MM.1S (cell line): ENCODE results near the gene CD300A.

Experiments
- DNase-seq: peaks from one replicate; pipeline ENCODE4 v3.0.0-alpha.2; 2015
- H2AFZ ChIP-seq: fragments of 300-600 bp; sonication (generic); 2 replicates; pipeline ENCODE4 v1.6.0; 2016; ENCODE audit warnings: antibody characterized with exemption, low read length
- H3F3A ChIP-seq: fragments of 300-600 bp; sonication (generic); 2 replicates; pipeline ENCODE4 v1.6.1; 2016; ENCODE audit warnings: mild to moderate bottlenecking, antibody characterized with exemption, low read length, moderate library complexity, mixed read lengths; ENCODE audit not compliant: insufficient read depth
- H3K27ac ChIP-seq: fragments of 300-600 bp; sonication (generic); 2 replicates; pipeline ENCODE4 v1.5.1; 2016; ENCODE audit warnings: mild to moderate bottlenecking, low read length
- H3K27me3 ChIP-seq: fragments of 300-600 bp; sonication (generic); replicated peaks from 2 replicates; pipeline ENCODE4 v1.6.0; 2016; ENCODE audit warnings: low read length; ENCODE audit not compliant: insufficient read depth
- H3K36me3 ChIP-seq: fragments of 300-600 bp; sonication (generic); replicated peaks from 2 replicates; pipeline ENCODE4 v1.6.1; 2016; ENCODE audit warnings: mild to moderate bottlenecking, low read length, mixed read lengths; ENCODE audit not compliant: insufficient read depth
- H3K4me1 ChIP-seq: fragments of 300-600 bp; sonication (generic); 2 replicates; pipeline ENCODE4 v1.6.1; 2016; ENCODE audit warnings: low read length, mixed read lengths
- H3K4me2 ChIP-seq: fragments of 300-600 bp; sonication (generic); 2 replicates; pipeline ENCODE4 v1.6.0; 2016; ENCODE audit warnings: low read depth, low read length
- H3K4me3 ChIP-seq: fragments of 300-600 bp; sonication (generic); 2 replicates; pipeline ENCODE4 v1.5.1; 2016; ENCODE audit warnings: low read length, mixed read lengths
- H3K79me2 ChIP-seq: fragments of 300-600 bp; sonication (generic); 2 replicates; pipeline ENCODE4 v1.6.1; 2016; ENCODE audit warnings: mixed run types, low read length, mixed read lengths
- H3K9ac ChIP-seq: fragments of 300-600 bp; sonication (generic); 2 replicates; pipeline ENCODE4 v1.6.1; 2016; ENCODE audit warnings: low read length, mixed read lengths
- H3K9me2 ChIP-seq: fragments of 300-600 bp; sonication (generic); replicated peaks from 2 replicates; pipeline ENCODE4 v1.6.1; 2016; ENCODE audit warnings: mild to moderate bottlenecking, low read length, mixed read lengths; ENCODE audit not compliant: insufficient read depth
- H3K9me3 ChIP-seq: fragments of 300-600 bp; sonication (generic); replicated peaks from 2 replicates; pipeline ENCODE4 v1.6.1; 2016; ENCODE audit warnings: mild to moderate bottlenecking, low read length, mixed read lengths; ENCODE audit not compliant: insufficient read depth
- H4K20me1 ChIP-seq: fragments of 300-600 bp; sonication (generic); 2 replicates; pipeline ENCODE4 v1.6.1; 2016; ENCODE audit warnings: mild to moderate bottlenecking, low read length, moderate library complexity, mixed read lengths; ENCODE audit not compliant: insufficient read depth
- CTCF ChIP-seq: fragments of 300-600 bp; sonication (generic); IDR thresholded peaks from 2 replicates; pipeline ENCODE4 v1.5.1; 2016; ENCODE audit warnings: antibody characterized with exemption, low read length, mixed read lengths
- EZH2 ChIP-seq: fragments of 300-600 bp; sonication (generic); optimal IDR thresholded peaks from 2 replicates; pipeline ENCODE3; 2017; ENCODE audit warnings: low read depth, mild to moderate bottlenecking, antibody characterized with exemption, low read length, mixed read lengths
- EZH2phosphoT487 ChIP-seq: fragments of 300-600 bp; sonication (generic); IDR thresholded peaks from 2 replicates; pipeline ENCODE4 v1.6.1; 2018; ENCODE audit warnings: antibody characterized with exemption, low read length

Gene CD300A

GRCh38 chr17:74525465-74525725, 59.0 kb downstream of the CD300A start:
- Histone ChIP-seq H3K4me1 (no peaks in the 10 kb centered on the region), H3K27ac (no peak overlapping the region), H3K4me3 (no peak overlapping the region), H3K9me3 (no peaks in the 10 kb centered on the region), H3K36me3 (no peaks in the 10 kb centered on the region), H3F3A (no peaks in the 10 kb centered on the region), H3K27me3 (peaks cover 99% of the 10 kb centered on the region), H3K9ac (no peak overlapping the region), H3K9me2 (no peaks in the 10 kb centered on the region), H2AFZ (no peak overlapping the region), H3K79me2 (no peaks in the 10 kb centered on the region), H3K4me2 (no peak overlapping the region), H4K20me1 (no peaks in the 10 kb centered on the region)
- TF ChIP-seq EZH2phosphoT487 = no peak
- TF ChIP-seq EZH2 = no peak
- no peak for TF ChIP-seq CTCF
- no peak for DNase-seq

GRCh38 chr17:74525781-74526288, 59.4 kb downstream of the CD300A start:
- no peak overlapping the region for H2AFZ ChIP-seq
- H3K79me2 ChIP-seq = no peaks in the 10 kb centered on the region
- H3K27ac ChIP-seq = no peak overlapping the region
- H3F3A ChIP-seq = no peaks in the 10 kb centered on the region
- H4K20me1 ChIP-seq = no peaks in the 10 kb centered on the region
- no peak for DNase-seq
- H3K9me2 ChIP-seq = no peaks in the 10 kb centered on the region
- H3K27me3 ChIP-seq = peaks cover 99% of the 10 kb centered on the region
- H3K4me1 ChIP-seq = no peaks in the 10 kb centered on the region
- no peaks in the 10 kb centered on the region for H3K9me3 ChIP-seq
- no peak overlapping the region for H3K4me3 ChIP-seq
- H3K36me3 ChIP-seq = no peaks in the 10 kb centered on the region
- TF ChIP-seq EZH2phosphoT487 (no peak), EZH2 (no peak), CTCF (no peak)
- H3K4me2 ChIP-seq = no peak overlapping the region
- no peak overlapping the region for H3K9ac ChIP-seq

GRCh38 chr17:74526681-74527080, 60.2 kb downstream of the CD300A start:
- Histone ChIP-seq H3K4me2 (no peak overlapping the region), H3K36me3 (no peaks in the 10 kb centered on the region), H3K9me3 (no peaks in the 10 kb centered on the region), H2AFZ (no peak overlapping the region), H3K4me1 (no peaks in the 10 kb centered on the region), H3K4me3 (no peak overlapping the region), H3K27ac (no peak overlapping the region), H3K9ac (no peak overlapping the region), H4K20me1 (no peaks in the 10 kb centered on the region), H3F3A (no peaks in the 10 kb centered on the region), H3K9me2 (no peaks in the 10 kb centered on the region), H3K27me3 (peaks cover 99% of the 10 kb centered on the region), H3K79me2 (no peaks in the 10 kb centered on the region)
- TF ChIP-seq EZH2phosphoT487 (no peak), EZH2 (no peak), CTCF (no peak)
- no peak for DNase-seq

- no peaks in the 10 kb centered on the region for H3F3A ChIP-seq
- H3K79me2 ChIP-seq = no peaks in the 10 kb centered on the region
- H4K20me1 ChIP-seq = no peaks in the 10 kb centered on the region
- H3K36me3 ChIP-seq = no peaks in the 10 kb centered on the region
- no peaks in the 10 kb centered on the region for H3K9me2 ChIP-seq
- H3K27ac ChIP-seq = no peak overlapping the region
- no peak overlapping the region for H3K4me2 ChIP-seq
- no peak overlapping the region for H2AFZ ChIP-seq
- H3K4me3 ChIP-seq = no peak overlapping the region
- TF ChIP-seq EZH2phosphoT487 = no peak
- TF ChIP-seq EZH2 = no peak
- no peak for TF ChIP-seq CTCF
- H3K27me3 ChIP-seq = peaks cover 99% of the 10 kb centered on the region
- no peak overlapping the region for H3K9ac ChIP-seq
- no peaks in the 10 kb centered on the region for H3K4me1 ChIP-seq
- DNase-seq = no peak
- H3K9me3 ChIP-seq = no peaks in the 10 kb centered on the region
Measured at GRCh38 chr17:74527081-74527480, 60.6 kb downstream of the CD300A start.
